22Rv1 (cell line): ENCODE measurements around the gene FRMD4B.

Experiments used
- CTCF ChIP-seq: fragments of 450-650 bp; IDR thresholded peaks from 2 replicates; pipeline ENCODE4 v1.5.1; 2017; ENCODE audit warnings: mild to moderate bottlenecking
- ZFX ChIP-seq: fragments of 450-650 bp; IDR thresholded peaks from 2 replicates; pipeline ENCODE4 v1.6.1; 2017; ENCODE audit warnings: antibody characterized with exemption, borderline replicate concordance

GRCh38 chr3:69252141-69252540 lies 133.7 kb downstream of the FRMD4B start:
- TF ChIP-seq CTCF (no peak), ZFX (no peak)
